ENCODE data around the gene PPIF. TPM values are rescaled to one million over a fixed set of nuclear protein-coding genes. Genes with fewer than 3 reads are reported as not detected.

The PPIF gene
- total RNA-seq, 6 experiments from 2014 or later, result 53.7 to 106 (median 90.1) TPM

- 92% methylated on average over 12 of the region's 26 CpGs for WGBS (ENCODE audit: insufficient coverage, low coverage, low lambda C conversion rate, missing lambda C conversion rate)
- TF ChIP-seq POLR2A (IDR thresholded peaks at IDR 0.05), result no peak
- TF ChIP-seq, protein P1, sequence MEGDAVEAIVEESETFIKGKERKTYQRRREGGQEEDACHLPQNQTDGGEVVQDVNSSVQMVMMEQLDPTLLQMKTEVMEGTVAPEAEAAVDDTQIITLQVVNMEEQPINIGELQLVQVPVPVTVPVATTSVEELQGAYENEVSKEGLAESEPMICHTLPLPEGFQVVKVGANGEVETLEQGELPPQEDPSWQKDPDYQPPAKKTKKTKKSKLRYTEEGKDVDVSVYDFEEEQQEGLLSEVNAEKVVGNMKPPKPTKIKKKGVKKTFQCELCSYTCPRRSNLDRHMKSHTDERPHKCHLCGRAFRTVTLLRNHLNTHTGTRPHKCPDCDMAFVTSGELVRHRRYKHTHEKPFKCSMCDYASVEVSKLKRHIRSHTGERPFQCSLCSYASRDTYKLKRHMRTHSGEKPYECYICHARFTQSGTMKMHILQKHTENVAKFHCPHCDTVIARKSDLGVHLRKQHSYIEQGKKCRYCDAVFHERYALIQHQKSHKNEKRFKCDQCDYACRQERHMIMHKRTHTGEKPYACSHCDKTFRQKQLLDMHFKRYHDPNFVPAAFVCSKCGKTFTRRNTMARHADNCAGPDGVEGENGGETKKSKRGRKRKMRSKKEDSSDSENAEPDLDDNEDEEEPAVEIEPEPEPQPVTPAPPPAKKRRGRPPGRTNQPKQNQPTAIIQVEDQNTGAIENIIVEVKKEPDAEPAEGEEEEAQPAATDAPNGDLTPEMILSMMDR (IDR thresholded peaks at IDR 0.05), result no peak
- Histone ChIP-seq H3K27ac (no peak overlapping the region), H3K9me3 (no peaks in the 10 kb centered on the region), H3K36me3 (peaks cover 0 to 31% (median 11%) of the 10 kb centered on the region in 4 donors), H3K4me1 (no peaks in the 10 kb centered on the region), H3K4me3 (no peak overlapping the region), H3K27me3 (no peaks in the 10 kb centered on the region)
- ATAC-seq (no peak), DNase-seq (peak in 2 of 3 donors; percentile 23 to 50)
- intact Hi-C loops (cut with DNase I), result no loop called here
Measured at GRCh38 chr10:79310911-79311573, 36.2 kb upstream of the PPIF start.

DNA sequence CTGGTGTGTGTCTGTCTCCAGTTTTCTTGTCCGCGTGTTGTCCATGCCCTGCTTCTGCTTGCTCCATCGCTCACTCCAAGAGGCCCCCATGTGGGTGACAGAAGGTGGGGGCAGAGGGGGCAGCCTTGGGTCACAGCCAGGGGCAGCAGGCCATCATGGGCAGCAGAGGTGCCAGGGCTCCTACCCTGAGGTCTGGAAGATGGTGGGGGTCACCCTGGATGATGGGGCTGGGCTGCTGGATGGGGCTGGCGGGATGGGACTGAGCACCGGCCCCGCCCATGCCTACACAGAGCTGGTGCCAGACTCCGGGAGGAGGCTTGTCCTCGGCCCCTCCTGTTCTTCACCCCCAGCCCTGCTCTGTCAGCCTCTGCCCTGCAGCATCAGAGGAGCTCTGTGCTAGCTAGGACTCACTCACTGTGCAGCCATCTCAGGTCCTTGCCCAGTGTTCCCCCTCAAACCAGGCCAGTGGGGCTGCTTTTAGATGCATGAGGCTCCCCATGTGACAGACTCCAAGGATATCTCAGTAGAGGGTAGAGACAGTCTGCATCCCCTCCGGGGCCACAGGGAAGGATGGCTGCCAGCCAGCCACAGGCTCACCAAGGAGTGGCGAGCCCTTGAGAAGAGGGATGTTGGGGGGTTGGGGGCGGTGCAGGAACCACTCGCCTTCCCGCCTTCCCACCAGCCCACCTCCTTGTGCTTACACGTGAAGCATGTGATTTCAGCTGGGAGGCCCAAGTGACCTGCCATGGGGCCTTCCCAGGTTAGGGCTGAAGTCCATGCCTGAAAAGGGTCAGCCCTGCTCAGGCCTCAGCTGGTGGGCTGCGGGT, 35.5 kb upstream of the PPIF start:
- 40% methylated on average over 1 of the region's 15 CpGs for WGBS (ENCODE audit: insufficient coverage, low coverage, low lambda C conversion rate, missing lambda C conversion rate)
- Histone ChIP-seq H3K4me1 (no peaks in the 10 kb centered on the region), H3K9me3 (no peaks in the 10 kb centered on the region), H3K27me3 (no peaks in the 10 kb centered on the region), H3K36me3 (peaks cover 0 to 24% (median 10%) of the 10 kb centered on the region in 4 donors), H3K27ac (no peak overlapping the region), H3K4me3 (no peak overlapping the region)
- DNase-seq (peak in 2 of 3 donors; percentile 23 to 37), ATAC-seq (no peak)
- intact Hi-C loops (cut with DNase I), result no loop called here
- TF ChIP-seq, protein P1 (IDR thresholded peaks at IDR 0.05), result no peak
- TF ChIP-seq POLR2A (IDR thresholded peaks at IDR 0.05), result no peak

DNA sequence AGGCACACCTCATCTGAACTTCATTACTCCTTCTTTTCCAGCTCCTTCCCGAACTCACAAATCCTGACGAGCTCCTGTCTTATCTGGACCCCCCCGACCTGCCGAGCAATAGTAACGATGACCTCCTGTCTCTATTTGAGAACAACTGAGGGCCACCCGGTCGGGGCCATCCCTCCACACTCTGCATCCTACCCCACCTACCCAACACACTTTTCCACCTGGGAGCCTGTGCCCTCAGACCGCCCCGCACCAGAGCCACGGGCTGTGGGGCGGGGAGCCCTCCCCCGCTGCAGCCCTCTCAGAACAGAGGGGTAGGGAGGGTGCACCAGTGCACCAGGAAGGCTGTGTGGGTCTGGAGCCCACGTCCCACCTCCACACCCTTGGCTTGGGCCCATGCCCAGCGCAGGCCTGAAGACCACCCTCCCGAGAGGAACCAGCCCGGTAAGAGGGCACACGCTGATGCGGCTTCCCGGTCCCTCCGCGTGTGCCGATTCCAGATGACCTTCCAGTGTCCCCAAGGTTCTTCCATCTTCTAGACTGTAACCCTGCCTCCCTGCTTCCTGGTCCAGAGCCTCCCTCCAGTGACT, 34.6 kb upstream of the PPIF start:
- Histone ChIP-seq H3K9me3 (no peaks in the 10 kb centered on the region), H3K4me3 (no peak overlapping the region), H3K4me1 (no peaks in the 10 kb centered on the region), H3K36me3 (peaks cover 0 to 20% (median 8%) of the 10 kb centered on the region in 4 donors), H3K27ac (no peak overlapping the region), H3K27me3 (no peaks in the 10 kb centered on the region)
- TF ChIP-seq POLR2A (IDR thresholded peaks at IDR 0.05), result no peak
- TF ChIP-seq, protein P1 (IDR thresholded peaks at IDR 0.05), result no peak
- ATAC-seq, result no peak
- intact Hi-C loops (cut with DNase I), result no loop called here
- DNase-seq, result peak in 2 of 3 donors; percentile 18 to 37
- 93% methylated on average over 3 of the region's 22 CpGs for WGBS (ENCODE audit: insufficient coverage, low coverage, low lambda C conversion rate, missing lambda C conversion rate)

DNA sequence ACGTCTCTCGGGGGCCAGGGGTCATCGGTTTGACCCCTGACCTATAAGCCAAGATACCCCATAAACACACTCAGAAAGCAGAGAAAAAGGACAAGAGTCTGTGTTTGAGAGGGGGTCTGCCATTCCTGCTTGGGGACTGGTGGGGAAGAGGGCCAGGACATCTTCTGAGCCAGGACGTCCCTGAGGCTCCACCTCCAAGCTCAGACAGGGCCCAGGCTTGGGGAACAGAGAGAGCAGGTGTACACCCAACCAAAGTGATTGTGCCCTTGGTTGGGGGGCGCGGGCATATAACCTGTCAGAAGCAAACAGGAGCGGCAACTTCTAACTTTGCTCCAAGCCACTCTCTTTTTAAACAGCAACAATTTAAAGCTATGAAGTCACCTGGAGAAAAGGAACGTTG, 33.9 kb upstream of the PPIF start:
- no peak for ATAC-seq
- no peaks in the 10 kb centered on the region for H3K27me3 ChIP-seq
- peaks cover 0 to 16% (median 4%) of the 10 kb centered on the region in 4 donors for H3K36me3 ChIP-seq
- no peak for DNase-seq
- H3K4me3 ChIP-seq, result no peak overlapping the region
- no peaks in the 10 kb centered on the region for H3K4me1 ChIP-seq
- H3K27ac ChIP-seq, result no peak overlapping the region
- no peaks in the 10 kb centered on the region for H3K9me3 ChIP-seq
- WGBS (ENCODE audit: insufficient coverage, low coverage, low lambda C conversion rate, missing lambda C conversion rate), result 75% methylated on average over 5 of the region's 8 CpGs
- intact Hi-C loops (cut with DNase I), result no loop called here
- TF ChIP-seq, protein P1 (IDR thresholded peaks at IDR 0.05), result no peak
